Keratinocyte (primary cell): ENCODE data around the gene C9orf50.

ENCODE experiments used
- CTCF ChIP-seq, 3 experiments: IDR thresholded peaks in 1 of 3; conservative IDR thresholded peaks in 1 of 3; optimal IDR thresholded peaks in 1 of 3; 2 replicates in 2 of 3; 3 replicates in 1 of 3; pipeline versions ENCODE3 to v1.5.1; 2011; ENCODE audit warnings: low read length in 3 of 3, mild to moderate bottlenecking in 3 of 3, moderate library complexity in 2 of 3, control low read depth in 1 of 3, inconsistent platforms in 1 of 3; ENCODE audit not compliant: insufficient read depth in 2 of 3; ENCODE audit errors: extremely low read depth in 1 of 3
- EZH2 ChIP-seq: IDR thresholded peaks from one replicate; pipeline ENCODE4 v1.6.1; 2012; ENCODE audit warnings: inconsistent platforms, mild to moderate bottlenecking, low read length, moderate library complexity

GRCh38 chr9:129610213-129610472 is 10.8 kb downstream of the C9orf50 start:
- no peak for TF ChIP-seq CTCF (optimal IDR thresholded peaks at IDR 0.05 in 1 of 3, IDR thresholded peaks at IDR 0.05 in 1 of 3, conservative IDR thresholded peaks at IDR 0.05 in 1 of 3; ENCODE audit: extremely low read depth in 1 of 3, insufficient read depth in 2 of 3, low read length in 3 of 3)
- no peak for TF ChIP-seq EZH2
